GM18873 (cell line): Measurements from ENCODE around the gene HSPB9.
"Not testable (repeated sequence)": the region's sequence is repeated elsewhere in the genome, so short reads cannot be mapped to it uniquely, and the experiment has no call there.

Experiments used
- ATAC-seq: cut with Tn5 transposase; IDR thresholded peaks from one replicate; pipeline ENCODE4 v1.9.1; 2021; ENCODE audit warnings: mild to moderate bottlenecking, moderate library complexity, moderate number of reproducible peaks; ENCODE audit not compliant: unreplicated experiment, low FRiP score

The HSPB9 gene

GRCh38 chr17:42138749-42139492 lies 16.3 kb downstream of the HSPB9 start:
- no peak for ATAC-seq

DNA sequence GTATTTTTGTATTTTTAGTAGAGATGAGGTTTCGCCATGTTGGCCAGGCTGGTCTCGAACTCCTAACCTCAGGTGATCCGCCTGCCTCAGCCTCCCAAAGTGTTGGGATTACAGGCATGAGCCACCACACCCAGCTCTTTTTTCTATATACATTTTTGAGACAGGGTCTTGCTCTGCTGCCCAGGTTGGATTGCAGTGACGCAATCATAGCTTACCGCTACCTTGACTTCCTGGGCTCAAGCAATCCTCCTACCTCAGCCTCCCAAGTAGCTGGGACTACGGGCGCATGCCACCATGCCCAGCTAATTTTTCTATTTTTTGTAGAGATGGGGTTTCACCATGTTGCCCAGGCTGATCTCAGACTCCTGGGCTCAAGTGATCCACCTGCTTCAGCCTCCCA lies 18.1 kb downstream of the HSPB9 start:
- ATAC-seq = not testable (repeated sequence)

DNA sequence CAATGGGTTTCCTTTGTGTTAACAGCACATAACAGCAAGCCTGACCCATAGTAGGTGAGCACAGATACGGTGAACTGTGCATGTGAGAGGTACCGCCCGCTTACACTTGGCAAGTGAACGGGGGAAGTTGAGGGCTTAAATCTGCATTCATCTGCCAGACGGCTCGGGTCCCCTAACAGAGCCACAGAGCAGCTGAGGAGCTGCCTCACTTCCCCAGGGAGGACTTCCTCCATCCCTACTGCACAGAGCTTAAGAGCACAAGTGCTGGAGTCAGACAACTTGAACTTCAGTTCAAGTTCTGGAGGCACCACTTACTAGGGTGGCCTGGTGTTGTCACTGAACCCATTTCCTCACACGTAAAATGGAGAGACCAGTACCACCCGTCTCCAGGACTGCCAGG lies 18.8 kb downstream of the HSPB9 start:
- no peak for ATAC-seq

DNA sequence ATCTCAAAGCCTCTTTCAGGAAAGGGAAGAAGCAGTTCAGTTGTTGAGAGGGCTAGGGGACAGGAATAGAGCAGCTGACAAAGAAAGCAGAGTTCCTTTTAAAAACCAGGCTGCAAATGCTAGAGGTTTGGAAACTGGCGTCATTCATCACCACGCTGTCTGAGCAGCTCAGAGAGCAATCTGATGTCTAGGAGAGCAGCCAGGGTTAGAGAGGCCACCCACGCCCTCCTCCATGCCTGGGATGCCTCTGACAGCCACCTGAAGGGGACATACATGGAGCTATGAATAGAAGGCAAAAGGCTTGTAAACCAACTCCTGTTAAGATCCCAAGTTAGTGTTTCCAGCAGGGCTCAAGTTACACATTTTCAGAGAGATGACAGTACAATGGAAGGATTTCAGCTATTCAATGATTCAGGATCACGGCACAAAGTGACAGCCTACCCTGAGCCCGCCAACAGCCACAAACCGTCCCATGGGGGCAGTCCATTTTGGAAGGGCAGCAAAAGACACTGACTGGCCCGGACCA lies 19.8 kb downstream of the HSPB9 start:
- no peak for ATAC-seq

GRCh38 chr17:42143138-42143537 lies 20.5 kb downstream of the HSPB9 start:
- ATAC-seq = not testable (repeated sequence)

DNA sequence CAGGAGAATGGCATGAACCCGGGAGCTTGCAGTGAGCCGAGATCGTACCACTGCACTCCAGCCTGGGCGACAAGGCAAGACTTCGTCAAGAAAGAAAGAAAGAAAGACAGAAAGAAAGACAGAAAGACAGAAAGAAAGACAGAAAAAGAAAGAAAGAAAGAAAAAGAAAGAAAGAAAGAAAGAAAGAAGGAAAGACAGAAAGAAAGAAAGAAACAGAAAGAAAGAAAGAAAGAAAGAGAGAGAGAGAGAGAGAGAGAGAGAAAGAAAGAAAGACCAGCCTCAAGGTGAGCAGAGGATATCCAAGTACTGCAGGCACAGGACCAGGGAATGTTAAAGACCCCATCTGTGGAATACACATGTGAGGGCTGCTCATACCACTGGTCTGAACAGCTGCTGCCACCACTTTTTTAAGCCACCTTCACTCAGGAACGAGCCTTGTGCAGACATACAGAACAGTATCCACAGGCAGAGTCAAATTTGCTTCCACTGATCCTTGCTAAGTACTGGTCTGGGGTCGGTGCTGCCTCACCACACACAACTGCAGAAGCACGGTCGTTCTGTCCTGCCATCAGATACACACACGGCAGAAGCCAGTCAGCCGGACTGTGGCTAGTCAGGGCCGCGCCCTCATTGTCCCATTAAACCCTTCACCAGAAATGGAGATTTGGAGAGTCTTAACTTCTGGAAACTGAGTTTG lies 24.5 kb downstream of the HSPB9 start:
- ATAC-seq = no peak

DNA sequence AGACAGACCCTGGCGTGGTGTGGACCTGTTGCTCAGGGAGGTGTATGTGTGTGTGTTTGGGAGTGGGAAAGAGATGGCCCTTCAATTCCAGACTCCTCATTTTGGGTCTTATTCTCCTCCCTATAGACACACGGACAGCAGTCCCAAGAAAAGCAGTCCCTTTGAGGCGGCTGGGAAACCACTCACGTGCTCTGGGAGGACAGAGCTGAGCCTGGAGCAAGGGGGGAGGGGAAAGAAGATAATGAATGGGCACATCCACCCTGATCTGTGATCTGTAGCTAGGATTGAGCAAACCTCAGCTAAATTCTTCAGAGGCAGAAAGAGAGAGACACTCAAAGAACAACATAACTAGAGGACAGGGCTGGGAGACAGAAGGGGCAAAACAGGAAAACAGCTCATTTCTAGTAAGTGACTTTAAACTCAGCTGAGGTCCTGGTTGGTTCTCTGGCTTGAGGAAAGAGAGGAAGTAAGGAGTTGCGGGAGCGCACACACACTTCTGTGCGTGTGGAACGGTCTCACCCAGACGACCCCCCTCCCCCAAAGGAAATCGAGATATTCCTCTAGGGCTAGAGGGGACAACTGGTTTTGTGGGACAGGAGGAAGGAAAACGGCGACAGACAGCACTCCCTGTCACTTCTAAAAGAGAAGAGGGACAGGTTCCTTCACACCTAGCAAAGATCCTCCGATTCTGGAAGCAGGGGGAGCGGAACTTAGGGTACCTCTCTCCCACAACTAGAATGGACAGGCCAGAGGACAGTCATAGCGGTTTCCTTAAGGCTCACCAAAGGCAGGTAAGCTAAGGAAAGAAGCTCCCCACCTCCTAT lies 31.5 kb downstream of the HSPB9 start:
- no peak for ATAC-seq

- no peak for ATAC-seq
Observed at GRCh38 chr17:42155614-42156045, 33.0 kb downstream of the HSPB9 start.

GRCh38 chr17:42159796-42160530 lies 37.4 kb downstream of the HSPB9 start:
- no peak for ATAC-seq

DNA sequence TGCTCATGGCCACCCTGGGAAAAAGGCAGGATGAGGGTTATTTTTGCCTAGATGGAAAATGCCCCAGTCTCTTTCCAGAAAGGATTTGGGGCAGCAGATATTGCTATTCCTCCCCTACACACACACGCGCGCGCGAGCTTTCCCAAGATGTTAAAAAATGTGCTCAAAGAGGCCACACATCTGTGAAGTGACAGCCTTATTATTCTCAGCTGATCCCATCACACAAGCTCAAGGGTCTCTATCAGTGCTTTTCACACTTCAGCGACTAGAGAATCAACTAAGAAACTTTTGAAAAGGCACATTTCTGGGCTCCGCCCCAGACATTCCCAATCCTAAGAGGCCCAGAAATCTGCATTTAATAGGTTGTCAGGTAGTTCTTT lies 37.9 kb downstream of the HSPB9 start:
- no peak for ATAC-seq

GRCh38 chr17:42163113-42163512 lies 40.5 kb downstream of the HSPB9 start:
- ATAC-seq = no peak

DNA sequence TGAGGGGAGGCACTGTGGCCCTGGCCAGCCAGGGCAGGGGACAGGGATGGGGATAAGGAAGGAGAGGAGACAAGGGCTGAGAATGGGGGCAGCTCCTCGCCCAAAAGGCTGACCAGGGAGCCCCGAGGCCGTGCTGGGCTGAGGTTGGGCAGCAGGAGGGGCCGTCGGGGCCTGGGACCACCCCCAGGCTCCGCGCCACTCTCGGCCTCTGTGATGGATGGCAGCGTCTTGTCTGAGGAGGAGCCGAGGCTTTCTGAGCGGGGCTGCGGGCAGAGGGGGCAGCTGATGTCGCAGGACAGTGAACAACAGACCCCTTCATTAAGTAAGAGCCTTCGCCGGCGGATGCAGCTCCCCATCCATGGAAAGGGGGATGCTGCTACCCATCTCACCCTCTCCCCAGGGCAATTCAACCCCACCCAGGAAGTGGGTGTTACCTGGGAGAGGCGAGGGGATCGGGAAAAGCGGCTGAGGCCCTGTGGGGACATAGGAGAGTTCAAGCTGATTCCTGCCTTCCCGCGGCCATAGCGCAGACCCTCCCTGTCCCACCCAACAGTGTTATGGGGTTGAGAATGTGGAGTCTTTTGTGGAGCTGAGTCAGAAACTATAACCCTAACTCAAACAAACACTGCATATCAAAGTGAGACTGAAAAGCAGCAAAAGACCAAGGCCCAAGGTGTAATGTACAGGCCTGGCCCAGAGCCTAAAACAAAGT lies 41.2 kb downstream of the HSPB9 start:
- ATAC-seq = no peak

DNA sequence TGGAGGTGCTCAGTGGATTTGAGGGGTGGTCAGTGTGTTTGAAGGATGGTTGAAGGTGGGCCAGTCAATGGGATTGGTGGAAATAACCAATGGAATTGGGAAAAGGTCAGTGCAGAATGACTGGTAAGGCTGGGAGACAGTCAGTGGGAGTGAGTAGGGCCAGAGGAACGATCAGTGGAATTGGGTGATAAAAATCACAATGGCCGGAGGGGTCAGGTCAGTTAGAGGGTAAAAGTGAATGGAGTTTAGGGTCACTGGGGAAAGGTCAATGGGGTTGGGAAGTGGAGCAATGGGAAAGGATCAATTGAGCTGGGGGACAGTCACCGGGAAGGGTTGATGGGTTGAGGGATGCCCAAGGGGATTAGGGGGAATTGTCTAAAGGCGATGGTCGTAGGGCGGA lies 43.1 kb downstream of the HSPB9 start:
- ATAC-seq = no peak

DNA sequence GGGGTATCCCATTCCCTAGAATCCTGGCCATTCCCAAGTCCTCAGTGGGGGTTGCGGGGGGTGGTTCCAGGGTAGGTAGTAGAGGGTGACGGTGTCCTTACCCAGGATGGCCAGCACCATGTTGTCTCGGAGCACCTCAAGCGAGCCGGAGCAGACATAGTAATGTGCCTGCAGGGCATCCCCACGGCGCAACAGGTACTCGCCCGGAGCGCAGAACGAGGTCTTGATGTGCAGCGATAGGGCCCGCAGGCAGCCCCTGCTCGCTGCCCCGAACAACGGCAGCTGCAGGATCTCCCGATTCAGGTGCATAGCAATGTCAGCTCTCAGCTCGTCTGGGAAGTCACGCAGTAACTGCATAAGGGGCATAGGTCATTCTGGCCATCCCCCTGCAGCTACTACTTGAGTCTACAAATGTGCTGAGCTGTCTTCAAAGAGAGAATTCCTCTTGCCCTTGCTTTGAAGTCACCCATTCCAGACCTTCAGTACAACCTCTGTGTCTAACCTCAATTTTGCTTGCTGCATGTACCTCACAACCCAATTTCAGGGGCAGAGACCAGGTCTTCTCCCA lies 43.7 kb downstream of the HSPB9 start:
- no peak for ATAC-seq

GRCh38 chr17:42167807-42168206 lies 45.2 kb downstream of the HSPB9 start:
- ATAC-seq = no peak

- ATAC-seq = no peak
Observed at GRCh38 chr17:42169351-42169750, 46.7 kb downstream of the HSPB9 start.

GRCh38 chr17:42171831-42172230 lies 49.2 kb downstream of the HSPB9 start:
- no peak for ATAC-seq
